A549 (cell line): ENCODE measurements around the gene FMNL2. TPM values are rescaled to one million over a fixed set of nuclear protein-coding genes. Genes with fewer than 3 reads are reported as not detected.

Experiments
- ATAC-seq, 2 experiments: fragments of 200-7000 bp in 1 of 2; fragments of >200 bp in 1 of 2; cut with Nextera tagmentation in 1 of 2; cut with Tn5 transposase in 1 of 2; 3 replicates each; pipeline versions ENCODE4 v1.8.0 to v1.9.1; 2018 to 2020; ENCODE audit warnings: mild to moderate bottlenecking in 1 of 2, moderate library complexity in 1 of 2
- CTCF ChIA-PET: fragments of 300-600 bp; sonication (Branson Sonifier 250); formaldehyde crosslinking; extraction: SDS; loops from one replicate; lab custom pipeline; 2021; ENCODE audit warnings: antibody characterized with exemption, inconsistent platforms; lab: Yijun Ruan, JAX
- POLR2A ChIA-PET: fragments of 350-600 bp; formaldehyde crosslinking; extraction: SDS; loops from one replicate; lab custom pipeline; 2021; ENCODE audit warnings: antibody characterized with exemption, inconsistent platforms; lab: Yijun Ruan, JAX
- DNase-seq, 2 experiments: peaks; one replicate each; pipeline versions ENCODE4 v3.0.0 to v3.0.0-alpha.2; 2011 to 2016; ENCODE audit warnings: low read depth in 1 of 2, low spot score in 1 of 2
- FAIRE-seq: peaks from 2 replicates; lab custom pipeline; 2011; peaks lifted over from hg19 to GRCh38; lab: Jason Lieb, UNC
- H3K27ac ChIP-seq, 2 experiments: fragments of >200 bp; sonication (Bioruptor Twin); formaldehyde crosslinking; 3 replicates each; pipeline ENCODE4 v1.5.1; 2016 to 2017
- H3K4me1 ChIP-seq: fragments of >200 bp; sonication (Bioruptor Twin); formaldehyde crosslinking; 3 replicates; pipeline ENCODE4 v1.6.1; 2016
- H3K4me2 ChIP-seq: fragments of >200 bp; sonication (Bioruptor Twin); formaldehyde crosslinking; 3 replicates; pipeline ENCODE4 v1.6.1; 2016
- H3K4me3 ChIP-seq: fragments of >200 bp; sonication (Bioruptor Twin); formaldehyde crosslinking; 3 replicates; pipeline ENCODE4 v1.5.1; 2016
- H3K9me3 ChIP-seq: fragments of >200 bp; sonication (Bioruptor Twin); formaldehyde crosslinking; 3 replicates; pipeline ENCODE4 v1.6.1; 2016
- BHLHE40 ChIP-seq: IDR thresholded peaks from 2 replicates; pipeline ENCODE4 v1.6.1; 2012; ENCODE audit warnings: low read depth, low read length, inconsistent platforms
- CBX2 ChIP-seq: fragments of 200-600 bp; sonication (generic); IDR thresholded peaks from 2 replicates; pipeline ENCODE4 v1.6.1; 2016; ENCODE audit warnings: low read depth, mild to moderate bottlenecking, borderline replicate concordance
- CEBPB ChIP-seq, 2 experiments: fragments of >200 bp in 1 of 2; sonication (Bioruptor Twin) in 1 of 2; formaldehyde crosslinking in 1 of 2; IDR thresholded peaks; 2 replicates each; pipeline ENCODE4 v1.6.1; 2012 to 2016
- CHD2 ChIP-seq: fragments of 150-350 bp; IDR thresholded peaks from 2 replicates; pipeline ENCODE4 v1.6.1; 2014; ENCODE audit warnings: low read length; ENCODE audit not compliant: partially characterized antibody
- CTCF ChIP-seq: fragments of >200 bp; sonication (Bioruptor Twin); formaldehyde crosslinking; IDR thresholded peaks from 3 replicates; pipeline ENCODE4 v1.5.1; 2016
- EP300 ChIP-seq, 2 experiments: fragments of >200 bp; sonication (Bioruptor Twin); formaldehyde crosslinking; IDR thresholded peaks; 2 replicates in 1 of 2; 3 replicates in 1 of 2; pipeline ENCODE4 v1.6.1; 2016 to 2017
- FOSL2 ChIP-seq, 2 experiments: fragments of 450-650 bp in 1 of 2; fragments of >200 bp in 1 of 2; sonication (Bioruptor Twin) in 1 of 2; formaldehyde crosslinking; IDR thresholded peaks; 2 replicates each; pipeline versions ENCODE4 v1.5.0 to v1.6.1; 2016 to 2020; ENCODE audit warnings: mild to moderate bottlenecking in 1 of 2, moderate library complexity in 1 of 2
- FOXS1 ChIP-seq: fragments of 250-450 bp; sonication (Bioruptor Pico); IDR thresholded peaks from 2 replicates; pipeline ENCODE4 v1.5.0; 2020; ENCODE audit warnings: mild to moderate bottlenecking, moderate library complexity
- GATA3 ChIP-seq: IDR thresholded peaks from 2 replicates; pipeline ENCODE4 v1.6.1; 2012; ENCODE audit warnings: borderline replicate concordance
- HDAC2 ChIP-seq: fragments of 200-600 bp; sonication (generic); IDR thresholded peaks from 2 replicates; pipeline ENCODE4 v1.6.1; 2016
- HOXA7 ChIP-seq: fragments of 250-450 bp; sonication (Bioruptor Pico); IDR thresholded peaks from 2 replicates; pipeline ENCODE4 v1.5.0; 2020; ENCODE audit warnings: mild to moderate bottlenecking, moderate library complexity
- HOXB5 ChIP-seq: fragments of 250-450 bp; sonication (Bioruptor Pico); IDR thresholded peaks from 2 replicates; pipeline ENCODE4 v1.5.0; 2020; ENCODE audit warnings: mild to moderate bottlenecking, moderate library complexity
- JUN ChIP-seq, 2 experiments: fragments of >200 bp; sonication (Bioruptor Twin); formaldehyde crosslinking; IDR thresholded peaks; 2 replicates in 1 of 2; 3 replicates in 1 of 2; pipeline ENCODE4 v1.6.1; 2016 to 2017
- JUNB ChIP-seq: fragments of >200 bp; sonication (Bioruptor Twin); formaldehyde crosslinking; IDR thresholded peaks from 2 replicates; pipeline ENCODE4 v1.6.1; 2016
- KDM1A ChIP-seq: fragments of 200-600 bp; sonication (generic); IDR thresholded peaks from 2 replicates; pipeline ENCODE4 v1.6.1; 2016; ENCODE audit warnings: low read depth, mild to moderate bottlenecking
- MAFK ChIP-seq: fragments of 450-650 bp; IDR thresholded peaks from 2 replicates; pipeline ENCODE4 v1.6.1; 2014; ENCODE audit not compliant: partially characterized antibody
- NPAS2 ChIP-seq: fragments of 250-450 bp; sonication (Bioruptor Pico); IDR thresholded peaks from 2 replicates; pipeline ENCODE4 v1.8.0; 2022; ENCODE audit warnings: mild to moderate bottlenecking, moderate library complexity, borderline replicate concordance
- RAD21 ChIP-seq, 2 experiments: fragments of >200 bp in 1 of 2; sonication (Bioruptor Twin) in 1 of 2; formaldehyde crosslinking in 1 of 2; IDR thresholded peaks in 1 of 2; conservative IDR thresholded peaks in 1 of 2; 2 replicates in 1 of 2; 3 replicates in 1 of 2; pipeline ENCODE4 v1.6.1; 2012 to 2018; ENCODE audit warnings: inconsistent platforms in 1 of 2
- RARB ChIP-seq: fragments of 250-450 bp; sonication (Bioruptor Pico); IDR thresholded peaks from 2 replicates; pipeline ENCODE4 v1.8.0; 2021; ENCODE audit warnings: mild to moderate bottlenecking, moderate library complexity
- SMC3 ChIP-seq: fragments of >200 bp; sonication (Bioruptor Twin); formaldehyde crosslinking; IDR thresholded peaks from 3 replicates; pipeline ENCODE4 v1.6.1; 2018; ENCODE audit warnings: inconsistent platforms
- SREBF2 ChIP-seq: fragments of 450-650 bp; IDR thresholded peaks from 2 replicates; pipeline ENCODE4 v1.6.1; 2014; ENCODE audit warnings: mild to moderate bottlenecking, moderate library complexity
- TFCP2L1 ChIP-seq: fragments of 250-450 bp; sonication (Bioruptor Pico); IDR thresholded peaks from 2 replicates; pipeline ENCODE4 v1.5.0; 2021; ENCODE audit warnings: mild to moderate bottlenecking
- TP53 ChIP-seq: fragments of 250-450 bp; sonication (Bioruptor Pico); IDR thresholded peaks from 2 replicates; pipeline ENCODE4 v1.5.0; 2021; ENCODE audit warnings: mild to moderate bottlenecking, moderate library complexity
- USF2 ChIP-seq: fragments of 450-650 bp; IDR thresholded peaks from 2 replicates; pipeline ENCODE4 v1.6.1; 2014; ENCODE audit warnings: antibody characterized with exemption
- ZC3H11A ChIP-seq: fragments of 450-650 bp; IDR thresholded peaks from 2 replicates; pipeline ENCODE4 v1.6.1; 2014; ENCODE audit warnings: antibody characterized with exemption, mild to moderate bottlenecking
- ZSCAN20 ChIP-seq: fragments of 250-450 bp; sonication (Bioruptor Pico); IDR thresholded peaks from 2 replicates; pipeline ENCODE4 v1.8.0; 2022; ENCODE audit warnings: mild to moderate bottlenecking, moderate library complexity
- WGBS: methylation state at CpG from one replicate; pipeline ENCODE4 v1.1.6; 2017; ENCODE audit errors: missing lambda C conversion rate; 5-methylcytosine and 5-hydroxymethylcytosine counted together
- polyA plus RNA-seq, 4 experiments: library from polyadenylated mRNA; depleted of rRNA in 3 of 4; stranded (reverse); fragments of >200 nt; fragmentation: RNase III in 1 of 4; extraction: RNeasy Plus Mini Kit Qiagen cat#74134 plus additional on column Dnase treatment in 1 of 4; gene quantifications; 2 replicates in 3 of 4; 3 replicates in 1 of 4; pipeline ENCODE4 v1.2.3, GENCODE V29; 2011 to 2017
- TF ChIP-seq, protein P1 (sequence below): fragments of >200 bp; sonication (Bioruptor Twin); formaldehyde crosslinking; IDR thresholded peaks from 3 replicates; pipeline ENCODE4 v1.6.1; 2016
- TF ChIP-seq, protein P2 (sequence below): fragments of 150-350 bp; IDR thresholded peaks from 2 replicates; pipeline ENCODE4 v1.6.1; 2014; ENCODE audit warnings: low read depth, mild to moderate bottlenecking, low read length
- TF ChIP-seq, protein P3 (sequence below): IDR thresholded peaks from 2 replicates; pipeline ENCODE4 v1.6.1; 2012

The FMNL2 gene
- polyA plus RNA-seq, 2 of the 4 experiments (the other 2 are of a cell fraction): 27.9 to 36.5 TPM

GRCh38 chr2:152355409-152355831, 20.4 kb downstream of the FMNL2 start:
- peak overlapping the region; percentile 19 for H3K4me2 ChIP-seq
- H3K4me1 ChIP-seq: peaks cover 52% of the 10 kb centered on the region
- no peaks in the 10 kb centered on the region for H3K9me3 ChIP-seq
- TF ChIP-seq CBX2 (no peak), TFCP2L1 (CRISPR knock-in tag) (no peak), ZSCAN20 (CRISPR knock-in tag) (no peak), HOXB5 (CRISPR knock-in tag) (no peak), SMC3 (no peak), GATA3 (no peak), TP53 (CRISPR knock-in tag) (no peak), NPAS2 (no peak), CTCF (no peak), RARB (CRISPR knock-in tag) (no peak), KDM1A (no peak), ZC3H11A (no peak), HDAC2 (no peak), CHD2 (no peak)
- TF ChIP-seq, protein P1, sequence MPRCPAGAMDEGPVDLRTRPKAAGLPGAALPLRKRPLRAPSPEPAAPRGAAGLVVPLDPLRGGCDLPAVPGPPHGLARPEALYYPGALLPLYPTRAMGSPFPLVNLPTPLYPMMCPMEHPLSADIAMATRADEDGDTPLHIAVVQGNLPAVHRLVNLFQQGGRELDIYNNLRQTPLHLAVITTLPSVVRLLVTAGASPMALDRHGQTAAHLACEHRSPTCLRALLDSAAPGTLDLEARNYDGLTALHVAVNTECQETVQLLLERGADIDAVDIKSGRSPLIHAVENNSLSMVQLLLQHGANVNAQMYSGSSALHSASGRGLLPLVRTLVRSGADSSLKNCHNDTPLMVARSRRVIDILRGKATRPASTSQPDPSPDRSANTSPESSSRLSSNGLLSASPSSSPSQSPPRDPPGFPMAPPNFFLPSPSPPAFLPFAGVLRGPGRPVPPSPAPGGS: no peak
- TF ChIP-seq, protein P2, sequence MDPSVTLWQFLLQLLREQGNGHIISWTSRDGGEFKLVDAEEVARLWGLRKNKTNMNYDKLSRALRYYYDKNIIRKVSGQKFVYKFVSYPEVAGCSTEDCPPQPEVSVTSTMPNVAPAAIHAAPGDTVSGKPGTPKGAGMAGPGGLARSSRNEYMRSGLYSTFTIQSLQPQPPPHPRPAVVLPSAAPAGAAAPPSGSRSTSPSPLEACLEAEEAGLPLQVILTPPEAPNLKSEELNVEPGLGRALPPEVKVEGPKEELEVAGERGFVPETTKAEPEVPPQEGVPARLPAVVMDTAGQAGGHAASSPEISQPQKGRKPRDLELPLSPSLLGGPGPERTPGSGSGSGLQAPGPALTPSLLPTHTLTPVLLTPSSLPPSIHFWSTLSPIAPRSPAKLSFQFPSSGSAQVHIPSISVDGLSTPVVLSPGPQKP: no peak
- TF ChIP-seq, protein P3, sequence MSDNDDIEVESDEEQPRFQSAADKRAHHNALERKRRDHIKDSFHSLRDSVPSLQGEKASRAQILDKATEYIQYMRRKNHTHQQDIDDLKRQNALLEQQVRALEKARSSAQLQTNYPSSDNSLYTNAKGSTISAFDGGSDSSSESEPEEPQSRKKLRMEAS: no peak
- peak overlapping the region in 1 of 2 experiments; percentile 69; a peak in 3 of 6 replicates for H3K27ac ChIP-seq
- DNase-seq (no peak), ATAC-seq (peak; percentile 30 to 51; a peak in 3 of 6 replicates), FAIRE-seq (no peak)
- POLR2A ChIA-PET: no interaction called here
- CTCF ChIA-PET: no interaction called here
- H3K4me3 ChIP-seq: no peak overlapping the region
- WGBS: 64% methylated on average over 2 of the region's 2 CpGs

GRCh38 chr2:152359573-152360363, 24.8 kb downstream of the FMNL2 start:
- DNase-seq: peak in 1 of 2 experiments; percentile 65
- peak; percentile 34 to 77; a peak in 5 of 6 replicates for ATAC-seq
- H3K9me3 ChIP-seq: no peaks in the 10 kb centered on the region
- 60% methylated on average over 6 of the region's 6 CpGs for WGBS
- H3K4me2 ChIP-seq: peak overlapping the region; percentile 37
- H3K4me3 ChIP-seq: no peak overlapping the region
- POLR2A ChIA-PET: no interaction called here
- TF ChIP-seq EP300 (IDR thresholded peaks at IDR 0.05): peak in 1 of 2 experiments; percentile 56; a peak in 3 of 5 replicates
- no peak for TF ChIP-seq USF2
- TF ChIP-seq HOXA7 (CRISPR knock-in tag): no peak
- TF ChIP-seq BHLHE40: no peak
- TF ChIP-seq CHD2: no peak
- no peak for TF ChIP-seq FOSL2 (IDR thresholded peaks at IDR 0.05)
- 0 out of 2 replicates have a peak, but pooled peaks have one; percentile 4 for TF ChIP-seq FOSL2 (CRISPR knock-in tag; IDR thresholded peaks at IDR 0.05)
- no peak for TF ChIP-seq CTCF
- TF ChIP-seq JUNB: peak; percentile 33; the same call in 1 of the 2 replicates
- no peak; a peak in 1 of 5 replicates for TF ChIP-seq RAD21 (conservative IDR thresholded peaks at IDR 0.05 in 1 of 2, IDR thresholded peaks at IDR 0.05 in 1 of 2)
- TF ChIP-seq MAFK: peak; percentile 45
- no peak for TF ChIP-seq KDM1A
- no peak for TF ChIP-seq GATA3
- no peak for TF ChIP-seq FOXS1
- TF ChIP-seq SREBF2: no peak
- peak; percentile 33 to 46; a peak in 1 of 5 replicates for TF ChIP-seq JUN (IDR thresholded peaks at IDR 0.05)
- TF ChIP-seq CEBPB (IDR thresholded peaks at IDR 0.05): peak; percentile 12 to 48; a peak in 2 of 4 replicates
- TF ChIP-seq ZSCAN20 (CRISPR knock-in tag): no peak
- TF ChIP-seq, all 56 proteins: peak for 6
- no peak for FAIRE-seq
- peaks cover 28% of the 10 kb centered on the region for H3K4me1 ChIP-seq
- H3K27ac ChIP-seq: peak overlapping the region; percentile 22 to 29; a peak in 3 of 6 replicates
- CTCF ChIA-PET: interaction anchor here (1.1 kb wide), 1 partner anchor 170 kb away, joined by 3 read pairs; no protein-coding TSS in a partner anchor
